GM23248 (cell line): ENCODE results near the gene NCBP2. TPM values are rescaled to one million over a fixed set of nuclear protein-coding genes. Genes with fewer than 3 reads are reported as not detected.
A peak's percentile ranks its signal among the peaks of the same experiment; 100 is the strongest.

Source experiments
- DNase-seq: peaks from one replicate; pipeline ENCODE4 v3.0.0-alpha.2; 2015
- H2AFZ ChIP-seq: fragments of 200-600 bp; sonication (generic); 2 replicates; pipeline ENCODE4 v1.6.1; 2016; ENCODE audit warnings: antibody characterized with exemption
- H3F3A ChIP-seq: fragments of 200-600 bp; sonication (generic); 2 replicates; pipeline ENCODE4 v1.6.1; 2016; ENCODE audit warnings: mild to moderate bottlenecking, antibody characterized with exemption, mixed run types; ENCODE audit not compliant: insufficient read depth
- H3K27ac ChIP-seq: fragments of 200-600 bp; sonication (generic); 2 replicates; pipeline ENCODE4 v1.5.1; 2016; ENCODE audit warnings: mild to moderate bottlenecking
- H3K27me3 ChIP-seq: fragments of 200-600 bp; sonication (generic); replicated peaks from 2 replicates; pipeline ENCODE4 v1.6.1; 2016; ENCODE audit warnings: mild to moderate bottlenecking; ENCODE audit not compliant: insufficient read depth
- H3K36me3 ChIP-seq: fragments of 200-600 bp; sonication (generic); 2 replicates; pipeline ENCODE4 v1.6.1; 2016; ENCODE audit warnings: low read depth, mild to moderate bottlenecking
- H3K4me1 ChIP-seq: fragments of 200-600 bp; sonication (generic); 2 replicates; pipeline ENCODE4 v1.6.1; 2016; ENCODE audit warnings: mild to moderate bottlenecking; ENCODE audit not compliant: insufficient read depth
- H3K4me2 ChIP-seq: fragments of 200-600 bp; sonication (generic); one replicate; pipeline ENCODE4 v1.6.1; 2016; ENCODE audit warnings: mild to moderate bottlenecking; ENCODE audit not compliant: unreplicated experiment
- H3K4me3 ChIP-seq: fragments of 200-600 bp; sonication (generic); 2 replicates; pipeline ENCODE4 v1.5.1; 2016; ENCODE audit warnings: mild to moderate bottlenecking
- H3K79me2 ChIP-seq: fragments of 200-600 bp; sonication (generic); 2 replicates; pipeline ENCODE4 v1.6.1; 2016; ENCODE audit warnings: mild to moderate bottlenecking; ENCODE audit not compliant: insufficient read depth
- H3K9ac ChIP-seq: fragments of 200-600 bp; sonication (generic); 2 replicates; pipeline ENCODE4 v1.6.1; 2016; ENCODE audit warnings: mild to moderate bottlenecking
- H3K9me2 ChIP-seq: fragments of 200-600 bp; sonication (generic); 2 replicates; pipeline ENCODE4 v1.6.1; 2016; ENCODE audit warnings: mixed run types, mild to moderate bottlenecking, moderate library complexity; ENCODE audit not compliant: insufficient read depth
- H3K9me3 ChIP-seq: fragments of 200-600 bp; sonication (generic); one replicate; pipeline ENCODE4 v1.6.1; 2017; ENCODE audit warnings: low read depth
- H4K20me1 ChIP-seq: fragments of 200-600 bp; sonication (generic); 2 replicates; pipeline ENCODE4 v1.6.0; 2016; ENCODE audit not compliant: insufficient read depth
- EZH2 ChIP-seq: fragments of 200-600 bp; sonication (generic); IDR thresholded peaks from 2 replicates; pipeline ENCODE4 v1.6.1; 2018; ENCODE audit warnings: antibody characterized with exemption, mild to moderate bottlenecking; ENCODE audit not compliant: insufficient read depth, poor library complexity, severe bottlenecking
- EZH2phosphoT487 ChIP-seq: fragments of 200-600 bp; sonication (generic); IDR thresholded peaks from 2 replicates; pipeline ENCODE4 v1.6.1; 2018; ENCODE audit warnings: antibody characterized with exemption, moderate library complexity, mild to moderate bottlenecking, low read depth; ENCODE audit not compliant: insufficient read depth
- WGBS, 2 experiments: methylation state at CpG; one replicate each; pipeline ENCODE4 v1.1.6; 2015 to 2017; ENCODE audit warnings: low lambda C conversion rate in 2 of 2, low coverage in 1 of 2; ENCODE audit errors: missing lambda C conversion rate in 2 of 2; 5-methylcytosine and 5-hydroxymethylcytosine counted together
- in situ Hi-C: fragments of 300-500 bp; cut with MboI; formaldehyde crosslinking; loops from 2 replicates; pipeline ENCODE4 v1.15.0; 2020
- polyA plus RNA-seq: library from polyadenylated mRNA; unstranded; fragments of >200 nt; fragmentation: Nextera tagmentation; extraction: Ambion mirVana; gene quantifications from 2 replicates; pipeline ENCODE4 v1.2.1, GENCODE V29; 2016
- total RNA-seq: library from RNA; depleted of rRNA; stranded (reverse); fragments of >200 nt; shearing (Covaris generic); gene quantifications from 2 replicates; pipeline ENCODE4 v1.2.3, GENCODE V29; 2014; rRNA removed

Gene NCBP2
- total and polyA plus RNA-seq, 2 experiments from 2014 or later = 75.3 to 107 TPM

DNA sequence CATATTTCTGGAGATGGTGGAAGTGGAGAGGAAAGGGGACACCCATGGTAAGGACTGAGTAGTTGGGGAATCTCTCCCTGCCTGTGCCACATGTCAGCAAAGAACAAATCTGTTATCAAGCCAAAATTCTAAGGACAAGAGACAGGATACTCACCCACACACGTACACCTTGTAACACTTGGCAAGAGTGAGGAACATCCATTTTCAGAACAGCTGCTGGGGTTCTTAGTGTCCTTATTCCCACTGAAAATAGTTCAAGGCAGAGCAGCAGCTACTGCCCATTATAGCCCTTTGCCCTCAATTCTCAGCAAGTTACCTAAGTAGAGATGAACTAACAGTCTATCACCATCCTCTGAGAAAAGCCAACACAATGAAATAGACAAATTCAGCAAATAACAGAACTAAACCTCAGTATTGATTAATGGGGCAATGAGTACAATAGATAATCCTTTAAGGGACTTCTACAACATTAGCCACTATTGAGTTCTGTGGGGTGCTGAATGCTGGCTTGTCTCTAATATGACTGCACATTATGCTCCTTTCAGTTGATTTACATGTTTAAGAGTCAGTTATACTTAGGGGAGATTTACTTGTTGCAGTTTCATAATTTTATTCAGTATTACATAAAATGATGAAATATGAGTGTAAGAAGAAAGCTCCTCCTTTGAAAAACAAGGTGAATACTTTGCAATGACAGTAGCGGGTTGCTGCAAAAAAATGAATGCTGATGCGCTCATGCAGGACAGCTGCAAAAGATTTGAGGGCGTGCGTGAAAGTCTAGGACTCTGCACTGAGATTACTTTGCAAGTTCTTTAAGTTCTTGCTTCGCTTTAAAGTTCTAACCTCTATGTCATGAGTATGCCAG is 52.3 kb downstream of the NCBP2 start:
- Histone ChIP-seq H3K36me3 (peaks cover 14% of the 10 kb centered on the region; the same call in 1 of the 2 replicates), H3K9me2 (no peaks in the 10 kb centered on the region), H3F3A (peaks cover 7% of the 10 kb centered on the region; the same call in 1 of the 2 replicates), H3K27me3 (no peaks in the 10 kb centered on the region), H3K4me3 (no peak overlapping the region), H3K79me2 (peaks cover 100% of the 10 kb centered on the region), H3K4me1 (no peaks in the 10 kb centered on the region), H3K9me3 (no peaks in the 10 kb centered on the region), H3K4me2 (no peak overlapping the region), H3K27ac (no peak overlapping the region), H3K9ac (no peak overlapping the region), H4K20me1 (peaks cover under 1% of the 10 kb centered on the region; the same call in 1 of the 2 replicates), H2AFZ (no peak overlapping the region)
- WGBS, 2 experiments = 53 to 66% methylated on average over 6 of the region's 6 CpGs
- in situ Hi-C loops = no loop called here
- peak; percentile 12 for DNase-seq
- TF ChIP-seq EZH2 (no peak), EZH2phosphoT487 (no peak)

DNA sequence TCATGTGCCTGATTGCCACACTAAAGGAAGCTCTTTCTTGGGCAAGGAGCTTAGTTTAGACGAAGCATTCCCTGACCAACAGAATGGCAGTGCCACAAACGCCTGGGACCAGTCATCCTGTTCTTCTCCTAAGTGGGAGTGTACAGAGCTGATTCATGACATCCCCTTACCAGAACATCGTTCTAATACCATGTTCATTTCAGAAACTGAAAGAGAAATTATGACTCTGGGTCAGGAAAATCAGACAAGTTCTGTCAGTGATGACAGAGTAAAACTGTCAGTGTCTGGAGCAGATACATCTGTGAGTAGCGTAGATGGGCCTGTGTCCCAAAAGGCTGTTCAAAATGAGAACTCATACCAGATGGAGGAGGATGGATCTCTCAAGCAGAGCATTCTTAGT is 56.2 kb downstream of the NCBP2 start:
- H3K4me3 ChIP-seq = no peak overlapping the region
- TF ChIP-seq EZH2phosphoT487 = no peak
- TF ChIP-seq EZH2 = no peak
- in situ Hi-C loops = no loop called here
- no peak overlapping the region for H2AFZ ChIP-seq
- H3K4me2 ChIP-seq = no peak overlapping the region
- H3K36me3 ChIP-seq = peaks cover 13% of the 10 kb centered on the region; the same call in 1 of the 2 replicates
- no peaks in the 10 kb centered on the region for H3K9me2 ChIP-seq
- H3F3A ChIP-seq = peaks cover 7% of the 10 kb centered on the region; the same call in 1 of the 2 replicates
- peaks cover 8% of the 10 kb centered on the region; the same call in 1 of the 2 replicates for H4K20me1 ChIP-seq
- no peak for DNase-seq
- no peaks in the 10 kb centered on the region for H3K9me3 ChIP-seq
- H3K27me3 ChIP-seq = no peaks in the 10 kb centered on the region
- H3K4me1 ChIP-seq = no peaks in the 10 kb centered on the region
- peaks cover 100% of the 10 kb centered on the region for H3K79me2 ChIP-seq
- no peak overlapping the region for H3K27ac ChIP-seq
- no peak overlapping the region for H3K9ac ChIP-seq
- WGBS, 2 experiments = 30 to 33% methylated on average over 4 of the region's 4 CpGs

Other genes starting within 250 kb of the NCBP2 start
- gene CEP19, start 230.3 kb downstream of the NCBP2 start, total RNA-seq = 5.4 and 5.6 TPM in 2 replicates
- 4.5 and 5.7 TPM in 2 replicates for gene CEP19, start 230.3 kb downstream of the NCBP2 start, polyA plus RNA-seq
- gene PIGX, start 230.2 kb downstream of the NCBP2 start, total RNA-seq = 27.6 and 37.3 TPM in 2 replicates
- 36.0 and 37.3 TPM in 2 replicates for gene PIGX, start 230.2 kb downstream of the NCBP2 start, polyA plus RNA-seq
- gene PAK2, start 202.7 kb downstream of the NCBP2 start, total RNA-seq = 22.6 and 24.4 TPM in 2 replicates
- 29.4 and 30.5 TPM in 2 replicates for gene PAK2, start 202.7 kb downstream of the NCBP2 start, polyA plus RNA-seq
- 30.2 and 36.2 TPM in 2 replicates for gene SENP5, start 74.6 kb downstream of the NCBP2 start, total RNA-seq
- gene SENP5, start 74.6 kb downstream of the NCBP2 start, polyA plus RNA-seq = 16.2 and 16.9 TPM in 2 replicates
- gene PIGZ, start 26.3 kb upstream of the NCBP2 start, total RNA-seq = 3.9 and 5.7 TPM in 2 replicates
- 7.6 and 9.6 TPM in 2 replicates for gene PIGZ, start 26.3 kb upstream of the NCBP2 start, polyA plus RNA-seq
- gene MELTF, start 87.3 kb upstream of the NCBP2 start, total RNA-seq = 0.86 and 0.89 TPM in 2 replicates
- gene MELTF, start 87.3 kb upstream of the NCBP2 start, polyA plus RNA-seq = 0.94 and 1.1 TPM in 2 replicates